NCI-H1048 (cell line): ENCODE measurements around the gene PLEKHG4B.

Source experiments
- DNase-seq: peaks from one replicate; lab custom pipeline; 2025; lab: John Stamatoyannopoulos, UW

The PLEKHG4B gene

GRCh38 chr5:129148-129547 is 37.2 kb downstream of the PLEKHG4B start:
- no peak for DNase-seq

DNA sequence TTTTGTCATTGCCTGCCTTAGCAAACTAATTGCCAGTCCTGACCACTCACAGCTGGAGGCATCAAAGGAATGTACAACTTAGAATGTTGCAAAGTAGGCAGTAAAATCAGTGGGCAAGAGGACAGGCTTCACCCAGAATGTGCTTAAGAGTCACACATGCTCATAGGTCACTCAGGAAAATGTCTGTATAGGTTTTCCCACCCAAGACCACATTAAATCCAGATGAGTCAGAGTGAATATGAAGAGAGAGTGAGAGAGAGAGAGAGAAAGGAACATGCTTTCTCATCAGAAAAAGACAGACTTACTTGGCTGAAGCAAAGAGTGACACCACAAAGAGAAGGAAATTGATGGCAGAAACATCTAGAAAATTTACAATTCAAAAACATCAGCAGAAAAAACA is 37.9 kb downstream of the PLEKHG4B start:
- no peak for DNase-seq

DNA sequence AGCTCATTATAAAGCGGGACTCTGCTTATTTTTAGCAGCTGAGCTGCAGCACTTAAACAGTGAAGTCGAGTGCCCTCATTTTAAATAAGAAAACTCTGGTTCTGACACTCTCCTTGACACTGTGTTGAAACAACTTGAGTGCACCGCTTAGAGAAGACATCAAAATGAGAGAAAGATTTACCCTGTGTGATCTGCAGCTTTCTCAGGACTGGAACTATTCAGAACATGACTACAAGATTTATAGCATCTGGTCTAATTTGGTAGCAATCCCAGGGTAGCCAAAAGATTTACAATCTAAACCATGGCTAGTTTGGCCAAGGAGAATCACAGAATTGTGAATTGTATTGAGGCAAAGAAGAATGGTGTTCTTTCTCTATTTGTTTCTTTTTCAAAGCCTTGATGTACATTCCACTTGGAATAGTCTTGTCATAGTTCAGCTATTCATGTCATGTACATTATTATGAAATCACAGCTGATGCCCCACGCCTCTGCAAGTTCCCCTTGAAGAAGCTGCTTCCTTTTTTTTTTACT is 38.7 kb downstream of the PLEKHG4B start:
- DNase-seq, result no peak

DNA sequence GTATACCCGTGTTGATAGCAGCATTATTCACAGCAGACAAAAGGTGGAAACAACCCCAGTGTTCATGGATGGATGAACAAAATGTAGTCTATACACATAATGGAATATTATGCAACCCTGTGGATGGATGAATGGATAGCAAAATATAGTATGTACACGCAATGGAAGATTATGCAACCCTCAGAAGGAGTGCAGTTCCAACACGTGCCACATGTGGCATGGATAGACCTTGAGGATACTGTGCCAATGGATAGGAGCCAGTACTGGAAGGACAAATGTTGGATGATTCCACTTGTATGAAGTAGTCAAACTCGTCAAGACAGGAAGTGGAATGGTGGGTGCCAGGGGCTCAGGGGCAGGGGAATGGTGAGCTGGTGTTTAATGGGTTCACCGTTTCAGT is 44.9 kb downstream of the PLEKHG4B start:
- DNase-seq, result no peak

GRCh38 chr5:137741-138140 is 45.8 kb downstream of the PLEKHG4B start:
- DNase-seq, result no peak

DNA sequence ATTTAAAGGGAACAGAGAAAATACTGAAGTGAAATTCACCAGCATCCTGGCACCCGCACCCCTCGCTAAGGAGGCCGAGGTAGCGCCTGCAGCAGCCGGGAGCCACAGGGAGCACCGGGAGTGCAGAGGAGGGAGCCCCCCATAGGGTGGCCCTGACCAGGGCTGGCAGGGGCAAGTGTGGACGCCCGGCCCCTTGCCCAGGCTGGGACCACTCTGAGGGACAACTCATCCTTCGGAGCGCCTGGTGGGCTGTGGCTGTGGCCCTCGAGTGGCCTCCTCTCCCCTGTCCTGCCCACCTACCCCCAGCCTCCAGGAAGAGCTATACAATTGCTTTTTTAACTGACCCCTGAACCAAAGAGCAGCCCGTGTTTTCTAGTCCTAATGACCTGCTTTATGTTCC is 47.0 kb downstream of the PLEKHG4B start:
- DNase-seq, result no peak

GRCh38 chr5:139579-140442 is 47.8 kb downstream of the PLEKHG4B start:
- DNase-seq, result no peak

GRCh38 chr5:140443-140829 is 48.5 kb downstream of the PLEKHG4B start:
- DNase-seq, result no peak

DNA sequence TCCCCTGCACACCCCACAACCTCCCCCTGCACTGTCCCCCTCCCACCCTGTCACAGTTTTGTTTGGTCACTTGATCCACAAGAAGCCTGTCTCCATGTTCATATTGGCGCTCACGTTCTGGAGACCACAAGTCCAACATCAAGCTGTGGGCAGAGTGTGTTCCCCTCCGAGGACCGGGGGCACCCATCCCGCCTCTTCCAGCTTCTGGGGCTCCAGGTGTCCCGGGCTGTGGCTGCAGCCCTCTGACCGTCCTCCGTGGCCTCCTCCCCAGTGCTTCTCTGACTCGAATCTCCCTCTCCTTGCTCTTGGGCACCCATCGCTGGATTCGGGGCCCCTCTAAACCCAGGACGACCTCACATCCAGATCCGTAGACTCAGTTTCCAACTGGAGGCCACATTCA is 49.2 kb downstream of the PLEKHG4B start:
- no peak for DNase-seq

DNA sequence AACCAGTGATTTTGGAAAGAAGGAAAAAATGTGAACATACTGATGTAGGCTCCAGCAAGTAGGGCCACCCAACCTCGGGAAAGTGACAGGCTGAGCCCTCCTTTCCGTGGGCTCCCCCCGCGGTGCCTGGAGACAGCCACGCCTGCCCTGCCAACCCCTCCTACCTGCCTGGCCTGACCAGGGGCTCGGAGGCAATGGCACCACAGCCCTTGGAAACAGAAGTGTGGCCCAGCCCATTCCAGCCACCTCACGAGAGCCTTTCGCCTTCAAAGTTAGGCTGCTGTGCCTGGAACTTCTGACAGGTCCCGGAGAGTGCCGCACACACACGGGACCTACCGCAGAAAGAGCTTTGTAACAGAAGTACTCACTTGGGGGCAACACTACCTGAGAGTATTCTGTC is 49.8 kb downstream of the PLEKHG4B start:
- no peak for DNase-seq

DNA sequence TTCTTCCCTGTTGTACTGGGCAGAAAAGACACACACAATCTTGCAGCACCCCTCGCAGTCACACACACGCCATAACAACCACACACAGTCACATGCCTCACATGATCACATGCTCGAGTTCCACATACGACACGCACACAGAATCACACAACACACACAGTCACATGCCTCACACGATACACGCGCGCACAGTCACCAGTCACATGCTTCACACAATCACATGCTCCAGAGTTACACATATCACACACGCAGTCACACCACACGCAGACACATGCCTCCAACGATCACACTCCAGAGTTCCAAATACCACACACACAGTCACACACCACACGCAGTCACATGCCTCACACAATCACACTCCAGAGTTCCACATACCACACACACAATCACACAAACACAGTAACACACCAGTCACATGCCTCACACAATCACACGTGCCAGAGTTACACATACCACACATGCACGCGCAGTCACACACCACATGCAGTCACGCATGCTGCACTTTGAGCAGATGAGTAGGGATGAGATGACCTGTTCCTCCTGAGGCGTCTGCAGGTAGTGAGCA is 50.4 kb downstream of the PLEKHG4B start:
- DNase-seq, result no peak

- no peak for DNase-seq
These were observed 51.1 kb downstream of the PLEKHG4B start for GRCh38 chr5:143041-143440.

- no peak for DNase-seq
These were observed 53.0 kb downstream of the PLEKHG4B start for GRCh38 chr5:144941-145340.

DNA sequence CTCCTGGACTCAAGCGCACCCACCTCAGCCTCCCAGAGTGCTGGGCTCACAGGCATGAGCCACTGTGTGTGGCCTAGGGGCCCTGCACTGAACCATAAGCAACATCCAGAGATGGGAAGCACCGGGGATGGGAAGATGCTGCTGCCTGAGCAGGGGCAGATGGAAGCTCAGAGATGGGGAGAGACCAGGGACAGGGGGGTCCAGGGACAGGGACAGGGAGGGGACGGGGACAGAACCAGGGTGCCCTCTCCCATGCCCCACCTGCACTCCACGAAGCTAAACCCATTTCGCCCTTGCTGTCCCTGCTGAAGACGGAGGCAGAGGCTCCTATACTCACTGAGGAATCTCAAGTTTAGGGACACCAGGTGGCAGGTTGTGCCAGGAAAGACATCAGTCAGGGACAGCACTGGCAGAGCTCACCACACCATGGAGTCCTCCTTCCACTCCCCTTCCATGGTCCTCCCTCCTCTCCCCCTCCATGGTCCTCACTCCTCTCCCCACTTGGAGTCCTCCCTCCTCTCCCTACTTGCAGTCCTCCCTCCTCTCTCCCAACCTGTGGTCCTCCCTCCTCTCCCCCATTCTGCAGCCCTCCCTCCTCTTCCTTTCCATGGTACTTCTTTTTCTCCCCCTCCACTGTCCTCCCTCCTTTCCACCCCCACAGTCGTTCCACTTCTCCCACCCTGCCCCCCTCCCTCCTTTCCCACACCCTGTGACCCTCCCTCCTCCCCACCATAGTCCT is 53.8 kb downstream of the PLEKHG4B start:
- no peak for DNase-seq

- DNase-seq, result no peak
These were observed 55.8 kb downstream of the PLEKHG4B start for GRCh38 chr5:147751-148150.

GRCh38 chr5:149745-150485 is 57.9 kb downstream of the PLEKHG4B start:
- DNase-seq, result no peak

GRCh38 chr5:150746-151145 is 58.8 kb downstream of the PLEKHG4B start:
- DNase-seq, result no peak

DNA sequence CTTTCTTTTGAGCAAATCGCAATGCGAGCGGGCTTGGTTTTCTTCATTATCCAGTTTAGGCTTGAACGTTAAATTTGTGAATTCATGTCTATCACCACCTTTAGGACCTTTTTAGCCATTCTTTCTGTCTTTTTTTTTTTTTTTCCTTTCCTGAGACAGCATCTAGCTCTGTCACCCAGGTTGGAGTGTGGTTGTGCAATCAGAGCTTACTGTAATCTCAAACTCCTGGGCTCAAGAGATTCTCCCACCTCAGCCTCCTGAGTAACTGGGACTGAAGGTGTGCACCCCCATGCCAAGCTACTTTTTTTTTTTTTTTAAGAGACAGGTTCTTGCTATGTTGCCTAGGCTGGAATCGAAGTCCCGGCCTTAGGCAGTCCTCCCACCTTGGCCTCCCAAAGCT is 60.1 kb downstream of the PLEKHG4B start:
- no peak for DNase-seq

DNA sequence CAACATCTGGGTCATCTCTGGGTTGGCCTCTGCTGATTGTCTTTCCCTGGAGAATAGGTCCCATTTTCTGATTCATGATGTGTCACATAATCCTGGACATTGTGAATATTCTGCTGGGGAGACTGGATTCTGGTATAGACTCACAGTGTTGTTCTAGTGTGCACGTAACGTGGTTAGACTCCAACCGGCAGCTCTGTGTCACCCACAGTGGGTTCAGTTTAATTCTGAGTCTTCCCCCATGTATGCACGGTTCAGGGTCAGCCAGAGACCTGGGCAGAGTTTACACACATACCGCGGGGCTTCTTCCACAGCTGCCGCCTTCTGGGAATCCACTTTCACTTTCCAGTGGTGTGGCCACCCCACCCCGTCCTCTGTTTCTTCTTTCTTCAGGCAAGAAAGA is 61.3 kb downstream of the PLEKHG4B start:
- DNase-seq, result no peak

DNA sequence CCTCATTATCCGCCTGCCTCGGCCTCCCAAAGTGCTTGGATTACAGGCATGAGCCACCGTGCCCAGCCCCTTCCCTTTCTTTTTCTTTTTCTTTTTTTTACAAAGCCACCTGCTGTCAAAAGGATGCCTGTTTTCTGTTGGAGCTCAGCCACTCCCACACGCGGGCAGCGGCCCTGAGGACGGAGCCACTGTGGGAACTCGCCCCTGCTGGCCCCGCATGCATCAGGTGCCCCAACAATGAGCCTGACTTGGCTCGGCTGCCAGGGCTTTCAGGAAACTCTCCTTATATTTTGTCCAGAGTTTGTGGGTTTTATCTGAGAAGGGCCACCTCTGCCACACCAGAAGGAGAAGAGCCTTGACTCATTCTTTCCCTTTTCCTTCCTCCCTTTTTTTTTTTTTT is 62.3 kb downstream of the PLEKHG4B start:
- no peak for DNase-seq

- DNase-seq, result no peak
These were observed 62.9 kb downstream of the PLEKHG4B start for GRCh38 chr5:154826-155225.
